OCI-LY7 (cell line): ENCODE results near the gene PPM1B.

ENCODE experiments used
- CTCF ChIP-seq: fragments of 200-600 bp; sonication (generic); conservative IDR thresholded peaks from 2 replicates; pipeline ENCODE4 v1.5.1; 2014; ENCODE audit warnings: mild to moderate bottlenecking, antibody characterized with exemption, low read length, moderate library complexity, mixed read lengths
- EZH2phosphoT487 ChIP-seq: fragments of 200-600 bp; sonication (generic); IDR thresholded peaks from 2 replicates; pipeline ENCODE4 v1.6.1; 2018; ENCODE audit warnings: low read depth, borderline replicate concordance, mild to moderate bottlenecking, mixed run types, antibody characterized with exemption, low read length, moderate library complexity, mixed read lengths

- TF ChIP-seq CTCF (no peak), EZH2phosphoT487 (no peak)
Observed at GRCh38 chr2:44191739-44192138, 23.1 kb downstream of the PPM1B start.
